NK-92 treated with Interleukin-12 subunit alpha and Interleukin-12 subunit beta, amount 100 ng/mL, for 24 hours (cell line): Measurements from ENCODE around the gene AKAP13.
A peak's percentile ranks its signal among the peaks of the same experiment; 100 is the strongest.

ENCODE experiments used
- DNase-seq: peaks from one replicate; lab custom pipeline; 2025; lab: John Stamatoyannopoulos, UW

Gene AKAP13

DNA sequence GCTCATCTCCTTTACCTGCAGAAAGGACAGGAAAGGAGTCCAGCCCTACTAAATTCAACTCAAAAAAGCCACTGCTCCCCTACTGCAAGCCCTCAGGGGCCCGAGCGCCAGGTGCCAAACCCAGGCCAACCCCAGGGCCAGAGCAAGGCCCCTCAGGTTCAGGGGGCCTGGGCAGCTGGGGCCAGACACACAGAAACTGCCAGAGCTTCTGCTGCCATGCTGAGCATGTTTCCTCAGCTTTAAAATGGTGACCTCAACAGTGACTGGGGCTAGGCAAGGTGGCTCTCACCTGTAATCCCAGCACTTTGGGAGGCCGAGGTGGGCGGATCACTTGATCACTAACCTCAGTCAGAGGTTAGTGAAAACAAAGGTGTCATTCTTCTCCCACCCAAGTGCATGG is 375.5 kb downstream of the AKAP13 start:
- no peak for DNase-seq

DNA sequence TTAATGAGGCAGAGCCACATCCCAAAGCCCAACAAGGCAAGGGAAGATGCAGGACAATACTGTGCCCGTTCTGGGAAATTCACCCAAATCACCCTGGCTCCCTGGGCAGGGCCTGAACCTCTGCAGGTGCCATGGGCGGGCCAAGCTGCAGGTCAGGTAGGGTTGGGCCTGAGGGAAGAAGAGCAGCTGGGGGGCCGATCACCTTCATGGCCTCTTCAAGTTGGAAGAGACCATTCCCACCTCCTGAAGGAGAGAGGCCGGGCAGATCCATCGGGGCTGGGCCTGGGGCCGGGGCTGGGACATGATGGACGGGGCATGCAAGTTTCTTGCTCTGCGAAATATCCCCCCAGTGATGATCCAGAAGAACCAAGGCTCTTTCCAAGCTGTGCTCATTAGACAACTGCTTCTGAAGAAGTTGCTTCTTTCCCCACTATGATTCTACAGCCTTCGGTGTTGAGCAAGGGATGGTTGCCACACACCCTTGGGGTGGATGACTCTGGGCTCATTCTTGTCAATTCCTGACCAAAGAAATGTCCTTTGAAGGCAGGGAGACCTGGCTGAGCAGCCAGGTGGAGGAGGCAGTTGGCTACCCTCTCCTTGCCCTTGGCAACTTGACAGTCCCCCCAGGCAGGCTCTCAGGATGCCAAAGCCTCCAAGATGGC is 376.1 kb downstream of the AKAP13 start:
- no peak for DNase-seq

DNA sequence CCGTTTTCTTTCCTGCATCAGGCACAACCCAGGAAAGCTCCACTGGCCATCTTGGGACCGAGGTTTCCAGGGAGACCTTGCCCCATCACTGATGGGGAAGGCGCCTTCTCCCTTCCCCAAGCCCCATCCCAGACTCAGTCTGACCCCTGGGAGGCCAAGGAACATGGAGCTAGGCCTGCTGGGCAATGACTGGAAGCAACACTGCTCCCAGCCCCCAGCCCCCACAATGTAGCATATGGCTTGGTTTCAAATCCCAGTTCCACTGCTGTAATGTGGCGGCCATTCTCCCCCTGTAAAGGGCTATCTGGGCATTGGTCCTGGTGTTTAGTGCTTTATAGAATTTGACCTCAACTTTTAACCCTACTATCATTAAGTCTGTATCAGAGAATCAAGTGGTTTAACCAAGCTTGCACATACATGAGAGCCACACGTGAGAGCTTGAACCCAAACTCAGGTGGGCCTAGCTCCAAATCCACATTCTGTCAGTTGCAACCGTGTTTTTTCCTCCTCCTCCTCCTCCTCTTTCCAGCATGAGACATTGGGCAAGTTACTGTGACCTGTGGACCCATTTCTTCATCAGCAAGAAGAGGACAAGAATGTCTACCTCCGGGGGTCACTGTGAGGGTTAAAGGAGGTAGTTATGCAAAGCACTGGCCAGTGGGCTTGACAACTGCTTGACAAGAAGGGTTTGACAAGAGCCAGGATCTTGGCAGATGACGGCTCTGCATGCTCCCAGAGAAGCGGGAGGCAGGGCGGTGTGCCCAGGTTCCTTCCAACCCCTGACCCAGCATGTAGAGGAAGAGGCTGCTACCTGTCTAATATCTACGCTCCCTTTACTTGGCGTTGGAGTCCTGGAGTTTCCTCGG is 376.9 kb downstream of the AKAP13 start:
- no peak for DNase-seq

DNA sequence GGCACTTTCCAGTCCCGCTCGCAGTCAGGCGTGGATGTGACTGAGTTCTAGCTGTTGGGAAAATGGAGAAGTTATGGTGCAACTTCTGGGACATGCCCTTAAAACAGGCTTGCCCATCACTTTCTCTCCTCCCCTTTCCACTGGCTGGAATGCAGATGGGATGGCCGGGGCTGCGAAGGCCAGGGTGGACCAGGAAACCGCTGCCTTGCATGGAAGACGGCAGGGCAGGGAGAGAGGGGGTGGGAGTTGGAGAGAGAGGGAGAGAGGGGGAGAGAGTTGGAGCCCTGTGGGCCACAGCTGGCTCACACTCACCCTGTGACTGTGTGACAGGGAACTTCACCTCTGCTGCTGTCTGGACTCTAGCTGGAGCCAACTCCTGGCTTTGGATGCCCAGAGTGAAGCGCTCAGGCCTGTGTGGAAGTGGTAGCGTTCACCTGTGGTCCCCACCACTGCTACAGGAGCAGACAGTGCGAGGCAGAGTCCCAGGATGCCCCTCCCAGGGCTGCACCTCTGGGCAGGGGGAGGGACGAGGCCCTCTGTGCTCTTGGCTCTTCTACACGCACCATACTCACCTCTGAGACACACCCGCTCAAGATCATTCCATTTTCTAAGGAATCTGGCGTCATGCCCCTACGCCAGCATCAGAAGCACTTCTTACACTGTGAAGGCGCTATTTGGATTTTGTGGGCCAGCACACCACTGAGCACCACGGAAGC is 377.7 kb downstream of the AKAP13 start:
- no peak for DNase-seq

DNA sequence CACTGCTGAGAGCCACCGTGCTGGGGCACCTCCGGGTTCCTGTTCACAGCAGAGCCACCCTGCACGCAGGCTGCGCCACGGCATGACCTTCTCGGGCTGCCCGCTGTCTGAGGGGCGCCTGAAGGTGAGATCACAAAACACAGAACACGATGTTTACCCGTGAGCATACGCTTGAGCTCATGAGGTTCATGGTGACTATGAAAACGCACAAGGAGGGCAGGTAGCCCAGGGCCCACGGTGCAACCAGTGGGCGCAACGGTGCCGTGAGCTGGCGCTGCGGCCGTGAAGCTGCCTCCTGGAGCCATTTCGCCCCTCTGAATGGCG is 378.2 kb downstream of the AKAP13 start:
- no peak for DNase-seq

DNA sequence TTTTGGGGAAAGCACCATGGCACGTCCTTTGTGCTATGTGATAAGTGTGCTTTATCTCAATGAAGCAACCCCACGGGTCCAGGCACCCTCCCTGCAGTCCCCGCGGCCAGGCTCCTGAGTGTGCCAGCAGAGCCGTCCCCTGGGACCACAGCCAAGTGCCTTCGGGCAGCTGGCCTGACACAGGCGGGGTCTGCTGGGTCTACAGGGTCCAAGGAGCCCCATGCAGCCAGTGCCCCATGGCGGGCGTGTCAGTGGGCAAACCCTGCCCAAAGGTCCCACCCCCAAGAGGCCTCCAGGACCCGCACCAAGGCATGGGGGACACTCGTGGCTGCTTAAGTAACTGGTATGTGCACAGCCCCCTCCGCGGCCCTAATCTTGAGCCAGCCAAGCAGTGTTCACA is 379.0 kb downstream of the AKAP13 start:
- no peak for DNase-seq

DNA sequence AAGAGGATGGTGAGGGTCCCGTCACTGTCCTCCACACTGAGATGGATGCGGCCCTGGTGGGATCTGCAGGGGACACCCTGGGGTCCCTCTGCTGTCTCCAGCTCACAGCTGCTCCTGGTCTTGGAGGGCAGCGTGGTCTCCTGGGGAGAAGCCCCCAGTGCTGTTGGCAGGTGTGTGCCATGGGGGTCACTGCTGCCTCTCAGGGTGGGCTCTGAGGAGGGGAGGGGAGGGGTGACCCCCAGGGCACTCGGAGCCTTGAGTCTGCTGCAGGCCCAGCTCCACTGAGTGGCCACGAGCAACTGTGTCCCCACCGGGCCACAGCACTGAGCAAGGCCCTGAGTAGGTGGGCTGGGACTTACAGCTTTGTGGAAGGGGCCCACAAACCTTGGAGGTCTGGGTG is 379.6 kb downstream of the AKAP13 start:
- DNase-seq: peak; percentile 27

DNA sequence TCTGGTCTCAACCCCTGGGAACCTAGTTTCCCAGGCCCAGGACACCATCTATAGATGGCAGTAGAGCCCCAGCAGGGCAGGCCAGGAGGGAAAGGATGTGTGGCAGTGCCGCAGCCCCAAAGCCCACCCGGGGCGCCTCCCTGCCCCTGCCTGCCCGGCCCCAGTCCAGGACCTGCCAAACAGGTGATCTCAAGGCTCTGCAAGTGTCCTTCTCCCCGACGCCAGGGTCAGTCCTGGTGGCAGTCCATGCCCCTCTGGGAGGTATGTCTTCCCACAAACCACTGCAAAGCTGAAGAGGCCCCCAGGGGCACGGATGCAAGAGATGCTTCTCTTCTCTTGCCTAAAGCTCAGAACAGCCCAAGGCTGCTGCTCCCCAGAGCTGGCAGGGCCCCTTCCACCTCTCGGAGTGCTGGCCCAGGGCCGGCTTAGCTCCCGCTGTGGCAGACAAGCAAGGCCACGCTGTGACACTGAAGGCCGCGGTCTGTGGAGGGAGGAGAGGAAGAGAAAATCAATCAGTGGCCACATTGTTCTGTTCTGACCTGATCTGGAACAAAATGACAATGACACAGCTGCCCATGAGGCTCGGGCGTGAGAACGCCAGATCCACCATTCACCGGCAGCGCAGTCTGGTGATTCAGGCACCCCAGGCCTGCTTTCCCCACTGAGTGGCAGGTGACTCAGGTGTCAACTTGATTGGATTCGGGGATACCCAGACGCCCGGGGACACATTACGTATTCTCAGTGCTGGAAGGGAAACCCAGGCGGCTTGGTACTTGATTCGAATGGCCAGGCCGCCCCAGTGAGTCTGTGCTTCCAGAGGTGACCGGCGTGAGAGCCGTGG is 380.3 kb downstream of the AKAP13 start:
- no peak for DNase-seq

DNA sequence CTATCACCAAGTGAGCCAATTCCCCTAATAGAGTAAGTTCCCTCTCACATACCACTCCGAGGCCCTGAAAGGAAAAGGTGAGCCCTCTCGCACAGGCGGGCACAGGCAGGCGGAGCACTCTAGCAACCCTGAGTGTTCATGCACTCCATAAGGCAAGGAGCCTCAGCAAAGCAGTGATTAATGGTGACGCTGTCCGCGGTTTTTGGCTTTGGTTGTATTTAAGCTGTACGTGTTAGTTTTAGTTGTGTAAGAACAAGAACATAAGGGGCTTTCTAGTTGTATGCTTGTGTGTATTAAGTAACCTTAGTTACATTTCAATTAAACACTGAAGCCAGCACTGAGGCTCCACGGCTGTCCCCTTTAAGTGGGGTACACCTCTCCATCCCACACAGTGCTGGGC is 381.2 kb downstream of the AKAP13 start:
- no peak for DNase-seq

DNA sequence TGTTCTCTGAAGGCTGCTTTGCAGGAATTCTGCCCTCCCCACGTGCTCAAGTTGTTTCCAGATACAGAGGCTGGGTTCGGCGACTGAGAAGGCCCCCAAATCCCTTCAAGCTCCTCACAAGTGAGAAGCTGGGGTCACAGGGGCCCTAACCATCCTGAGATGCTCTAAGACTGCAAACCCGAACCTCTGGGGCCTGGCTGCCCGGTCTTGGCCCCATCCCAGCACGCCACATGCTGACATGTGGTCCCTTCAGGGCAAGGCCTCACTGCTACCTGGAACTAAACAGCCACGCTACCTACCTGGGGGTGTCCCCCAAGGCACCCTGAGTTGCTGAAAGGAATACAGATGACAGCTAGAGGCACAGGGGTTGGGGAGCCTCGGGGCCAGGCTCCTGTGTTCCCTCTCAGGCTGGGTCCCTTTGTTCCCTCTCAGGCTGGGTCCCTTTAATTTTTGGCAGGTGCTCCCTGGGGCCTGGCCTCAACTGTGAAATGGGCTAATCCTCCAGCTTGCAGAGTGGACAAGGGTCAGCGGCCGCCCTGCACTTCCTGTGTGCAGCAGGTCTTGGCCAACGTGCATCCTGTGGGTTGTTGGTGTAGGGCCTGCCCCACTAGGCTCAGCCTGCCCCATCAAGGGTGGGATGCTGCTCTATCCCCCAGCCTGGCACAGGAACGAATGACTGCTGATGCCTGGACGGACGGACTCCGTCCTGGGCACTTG is 381.8 kb downstream of the AKAP13 start:
- no peak for DNase-seq

DNA sequence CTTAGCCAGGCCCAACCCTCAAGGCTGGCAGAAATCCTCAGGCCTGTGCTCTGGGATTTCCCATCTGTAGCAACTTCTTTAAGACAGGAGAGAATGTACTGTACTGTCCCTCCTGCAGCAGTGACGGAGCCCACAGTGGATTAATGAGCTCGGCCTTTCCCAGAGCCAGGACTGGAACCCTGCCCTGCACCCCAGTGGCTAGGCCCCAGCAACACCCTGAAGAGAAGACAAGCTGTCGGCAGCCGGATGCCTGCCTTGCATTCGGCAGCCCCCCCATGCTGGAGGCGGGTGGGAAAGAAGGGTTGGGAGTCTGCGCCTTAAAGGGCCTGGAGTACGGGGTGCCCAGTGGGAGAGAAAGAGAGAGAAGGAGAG is 382.3 kb downstream of the AKAP13 start:
- DNase-seq: no peak

DNA sequence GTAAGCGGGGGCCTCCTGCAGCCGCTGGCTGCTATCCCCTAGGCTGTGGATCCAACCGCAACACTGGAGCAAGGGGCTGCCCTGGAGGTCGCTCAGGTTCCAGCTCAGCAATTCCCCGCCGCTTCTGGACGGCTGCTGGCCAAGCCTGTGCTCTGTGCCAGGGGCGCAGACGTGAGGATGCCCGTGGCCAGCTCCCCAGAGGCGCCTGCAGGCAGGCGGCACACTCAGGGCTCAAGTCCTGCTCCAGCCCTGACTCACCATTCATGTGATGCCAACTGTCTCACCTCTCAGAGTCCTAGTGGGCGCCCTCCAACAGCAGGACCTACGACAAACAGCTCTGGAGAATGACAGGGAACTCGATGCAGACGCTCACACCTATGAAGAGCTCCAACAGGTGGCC is 382.8 kb downstream of the AKAP13 start:
- no peak for DNase-seq

DNA sequence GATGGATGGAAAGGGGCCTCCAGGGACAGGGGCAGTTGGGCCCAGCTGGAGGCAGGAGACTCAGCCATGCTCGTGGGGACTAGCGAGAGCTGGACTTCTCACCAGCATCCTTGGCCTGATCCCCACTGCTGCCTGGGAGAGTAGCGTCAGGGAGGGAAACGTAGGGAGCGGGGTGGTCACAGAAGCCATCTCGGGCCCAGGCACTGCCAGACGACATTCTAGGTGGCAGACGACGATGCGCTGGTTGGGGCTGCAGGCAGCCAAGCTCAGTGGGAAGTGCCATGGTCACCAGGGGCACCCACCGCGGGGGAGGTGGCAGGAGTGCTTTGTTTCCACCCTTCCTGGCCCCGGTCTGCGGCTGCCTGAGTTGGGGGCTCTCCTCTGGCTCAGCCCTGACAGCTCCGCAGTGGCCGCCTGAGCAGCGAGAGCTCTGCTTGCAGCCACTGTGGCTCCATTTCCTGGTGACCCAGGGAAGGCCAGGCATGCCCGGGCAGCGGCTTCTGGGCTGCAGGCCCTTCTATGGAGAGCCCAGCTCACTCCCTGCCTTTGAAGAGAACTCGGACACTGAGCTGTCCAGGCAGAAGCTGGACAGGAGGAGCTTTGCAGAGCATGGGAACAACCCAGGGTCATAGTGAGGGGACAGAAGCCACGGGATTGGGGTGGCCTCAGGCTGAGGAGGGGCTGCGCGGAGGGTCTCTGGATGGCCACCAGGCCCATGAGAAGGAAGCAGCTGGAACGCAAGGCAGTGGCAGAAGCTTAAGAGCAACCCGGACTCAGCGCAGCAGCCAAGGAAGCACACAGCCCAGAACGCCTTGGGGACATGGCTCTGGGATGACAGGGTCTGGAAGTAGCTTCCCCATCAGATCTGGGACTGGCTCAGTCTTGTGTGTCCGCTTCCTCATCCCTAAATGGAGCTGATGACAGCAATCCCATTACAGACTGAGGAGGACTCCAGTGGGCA is 383.6 kb downstream of the AKAP13 start:
- no peak for DNase-seq

DNA sequence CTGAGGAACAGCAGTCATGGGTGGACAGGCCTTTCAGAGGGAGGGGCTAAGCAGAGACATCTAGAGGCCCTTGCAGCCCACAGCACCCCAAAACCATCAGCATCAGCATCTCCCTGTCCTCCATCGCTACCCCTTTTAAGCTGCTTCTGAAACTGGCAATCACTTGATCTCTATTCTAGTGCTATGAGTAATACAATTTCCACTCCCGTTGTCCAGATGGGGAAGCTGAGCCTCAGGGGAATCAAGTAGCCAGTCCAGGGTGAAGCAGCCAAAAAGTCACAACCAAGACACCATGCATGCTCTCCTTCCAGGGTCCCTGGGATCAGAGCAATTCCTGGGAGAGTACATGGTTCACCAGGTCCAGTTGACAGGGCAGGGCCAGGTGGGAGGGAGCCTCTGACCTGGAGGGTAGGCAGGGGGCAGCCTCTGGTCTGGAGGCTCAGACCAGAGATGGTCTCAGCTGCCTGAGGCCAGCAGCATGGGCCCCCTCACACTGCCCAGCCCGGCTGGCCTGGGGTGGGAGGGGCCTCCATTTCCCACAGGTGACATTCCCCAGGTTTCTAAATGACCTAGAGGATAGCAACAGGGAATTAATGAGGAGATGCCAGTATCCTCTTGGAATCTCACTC is 384.4 kb downstream of the AKAP13 start:
- no peak for DNase-seq

DNA sequence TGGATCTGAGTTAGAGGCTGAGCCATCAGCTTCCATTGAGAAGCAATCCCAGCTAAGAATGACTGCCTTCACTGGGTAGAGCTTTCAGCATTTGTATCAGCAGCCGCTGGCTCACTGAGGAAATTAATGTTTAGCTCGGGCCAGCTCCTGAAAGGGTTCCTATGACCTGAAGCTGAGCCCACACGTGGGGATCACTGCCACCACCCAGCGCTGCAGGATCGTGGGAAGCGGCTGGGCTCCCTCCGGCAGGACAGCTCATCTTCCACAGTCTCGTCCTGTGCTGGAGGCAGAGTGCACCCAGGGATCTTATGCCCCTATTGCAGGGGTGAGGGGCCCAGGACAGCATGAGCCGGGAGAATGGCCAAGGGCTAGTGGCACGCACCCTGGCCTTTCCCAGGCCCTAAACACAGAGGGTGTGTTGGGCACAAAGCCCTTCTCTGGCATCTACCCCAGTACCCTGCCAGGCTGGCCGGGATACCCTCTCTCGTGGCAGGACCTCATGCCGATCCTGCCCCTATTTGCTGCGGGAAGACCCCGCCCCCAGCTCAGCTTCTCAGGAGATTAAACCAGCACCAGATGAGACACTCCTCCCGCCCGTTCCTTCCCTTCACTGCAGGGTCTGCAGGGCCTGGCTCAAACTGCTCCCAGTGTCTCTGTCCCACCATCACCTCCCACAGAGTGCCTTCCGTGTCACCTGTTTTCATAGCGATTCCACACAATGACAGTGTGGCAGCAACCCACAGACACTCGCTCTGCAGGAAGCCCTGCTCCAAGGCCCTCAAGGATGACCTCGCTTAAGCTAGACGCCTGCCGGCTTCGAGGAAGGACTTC is 385.8 kb downstream of the AKAP13 start:
- DNase-seq: no peak

DNA sequence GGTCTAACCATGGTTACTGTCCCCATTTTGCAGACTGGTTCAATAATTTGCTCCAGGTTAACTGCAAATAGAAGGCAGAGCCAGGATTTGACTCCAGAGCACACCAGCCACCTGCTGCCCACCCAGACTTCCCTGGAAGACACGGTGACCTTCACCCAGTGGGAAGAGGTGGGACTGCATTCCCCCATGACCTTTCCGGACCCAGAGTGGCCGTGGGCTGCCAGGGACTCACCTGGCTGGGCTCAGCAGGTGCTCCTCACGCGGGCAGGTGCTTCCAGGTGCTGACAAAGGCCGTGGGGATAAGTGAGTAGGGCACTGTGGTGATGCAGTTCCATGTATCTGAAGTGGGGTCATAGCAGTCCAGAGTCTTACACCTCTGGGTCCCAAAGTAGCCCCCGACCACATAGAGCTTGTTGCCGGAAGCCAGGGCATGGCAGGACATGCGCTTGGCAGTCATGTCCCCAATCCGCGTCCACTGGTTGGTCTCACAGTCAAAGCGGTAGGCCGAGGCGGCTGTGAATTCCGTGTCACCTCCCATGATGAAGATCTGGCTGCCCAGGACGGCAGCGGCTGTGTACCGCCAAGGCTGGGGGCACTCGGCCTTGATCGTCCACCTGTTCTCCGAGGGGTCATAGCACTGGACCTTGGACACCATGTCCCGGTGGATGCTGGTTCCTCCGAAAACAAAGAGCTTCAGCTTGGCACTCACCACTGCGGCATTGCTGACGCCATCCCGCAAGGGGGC is 387.6 kb downstream of the AKAP13 start:
- no peak for DNase-seq

DNA sequence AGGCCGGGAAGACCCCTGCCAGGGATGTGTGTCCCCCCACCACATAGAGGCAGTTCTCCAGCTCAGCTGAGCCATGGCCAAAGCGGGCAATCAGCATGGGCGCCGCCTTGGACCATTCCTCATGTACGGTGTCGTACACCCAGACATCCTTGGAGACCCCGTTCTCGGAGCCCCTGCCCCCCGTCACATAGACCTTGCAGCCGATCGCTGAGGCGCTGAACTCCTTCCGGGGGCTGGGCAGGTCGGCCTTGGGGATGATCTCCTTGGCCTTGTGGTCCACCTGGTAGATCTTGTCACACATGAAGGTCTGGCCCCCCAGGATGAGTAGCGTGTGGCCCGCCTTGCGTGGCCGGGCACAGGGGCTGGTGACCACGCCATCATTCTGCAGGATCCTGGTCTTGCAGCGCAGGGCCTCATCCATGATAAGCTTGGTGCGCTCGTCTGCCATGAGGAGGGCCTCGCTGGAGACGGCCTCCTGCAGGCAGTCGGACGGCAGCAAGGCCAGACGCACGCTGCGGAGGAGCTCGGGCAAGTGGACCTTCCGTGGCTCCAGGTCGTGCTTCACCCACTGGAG is 388.3 kb downstream of the AKAP13 start:
- no peak for DNase-seq
